Muscle layer of duodenum (tissue), 2 donors: ENCODE data around the gene WDR53.
"Not testable (repeated sequence)": the region's sequence is repeated elsewhere in the genome, so short reads cannot be mapped to it uniquely, and the experiment has no call there.

Experiments
- H3K27ac ChIP-seq: one replicate; pipeline ENCODE4 v1.7.0; 2013; ENCODE audit warnings: mild to moderate bottlenecking, low read length
- H3K27me3 ChIP-seq: one replicate; pipeline ENCODE4 v1.7.0; 2013; ENCODE audit warnings: low read depth, mild to moderate bottlenecking, control low read depth, low read length
- H3K36me3 ChIP-seq, 2 donors: one replicate each; pipeline ENCODE4 v1.7.0; 2013; ENCODE audit warnings: low read length in 2 of 2, control low read depth in 1 of 2, mild to moderate bottlenecking in 1 of 2; ENCODE audit not compliant: insufficient read depth in 2 of 2, control insufficient read depth in 1 of 2
- H3K4me1 ChIP-seq, 2 donors: one replicate each; pipeline ENCODE4 v1.7.0; 2013; ENCODE audit warnings: low read length in 2 of 2, mild to moderate bottlenecking in 2 of 2, control low read depth in 1 of 2, moderate library complexity in 1 of 2; ENCODE audit not compliant: insufficient read depth in 2 of 2, control insufficient read depth in 1 of 2
- H3K4me3 ChIP-seq, 2 donors: one replicate each; pipeline ENCODE4 v1.7.0; 2013; ENCODE audit warnings: low read length in 2 of 2, low read depth in 1 of 2, mild to moderate bottlenecking in 1 of 2
- H3K9me3 ChIP-seq, 2 donors: one replicate each; pipeline ENCODE4 v1.7.0; 2013; ENCODE audit warnings: low read length in 2 of 2, control low read depth in 1 of 2, mild to moderate bottlenecking in 1 of 2; ENCODE audit not compliant: control insufficient read depth in 1 of 2
- donor health status: healthy.

The WDR53 gene

DNA sequence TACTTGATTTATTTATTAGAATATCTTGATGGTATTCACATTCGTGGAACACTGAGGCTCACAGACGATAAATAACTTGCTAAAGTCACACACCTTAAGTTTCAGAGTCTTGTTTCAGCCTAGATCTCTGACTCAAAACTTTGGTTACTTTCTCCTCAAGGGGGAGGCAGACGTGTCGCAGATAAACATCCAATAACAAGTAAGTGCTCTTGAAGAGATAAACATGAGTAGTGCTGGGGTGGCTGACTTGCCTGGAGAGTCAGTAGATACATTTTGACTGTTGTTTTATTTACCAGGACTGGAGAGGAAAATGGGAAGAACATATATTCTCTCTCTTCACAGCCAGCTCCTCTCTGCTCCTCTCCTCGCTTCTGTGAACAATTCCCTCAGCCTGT lies 31.4 kb upstream of the WDR53 start:
- peaks cover 0 to 4% of the 10 kb centered on the region in 2 donors for H3K4me1 ChIP-seq
- H3K4me3 ChIP-seq: no peak overlapping the region
- H3K27ac ChIP-seq: no peak overlapping the region
- no peaks in the 10 kb centered on the region for H3K27me3 ChIP-seq
- no peaks in the 10 kb centered on the region for H3K9me3 ChIP-seq
- H3K36me3 ChIP-seq: no peaks in the 10 kb centered on the region

DNA sequence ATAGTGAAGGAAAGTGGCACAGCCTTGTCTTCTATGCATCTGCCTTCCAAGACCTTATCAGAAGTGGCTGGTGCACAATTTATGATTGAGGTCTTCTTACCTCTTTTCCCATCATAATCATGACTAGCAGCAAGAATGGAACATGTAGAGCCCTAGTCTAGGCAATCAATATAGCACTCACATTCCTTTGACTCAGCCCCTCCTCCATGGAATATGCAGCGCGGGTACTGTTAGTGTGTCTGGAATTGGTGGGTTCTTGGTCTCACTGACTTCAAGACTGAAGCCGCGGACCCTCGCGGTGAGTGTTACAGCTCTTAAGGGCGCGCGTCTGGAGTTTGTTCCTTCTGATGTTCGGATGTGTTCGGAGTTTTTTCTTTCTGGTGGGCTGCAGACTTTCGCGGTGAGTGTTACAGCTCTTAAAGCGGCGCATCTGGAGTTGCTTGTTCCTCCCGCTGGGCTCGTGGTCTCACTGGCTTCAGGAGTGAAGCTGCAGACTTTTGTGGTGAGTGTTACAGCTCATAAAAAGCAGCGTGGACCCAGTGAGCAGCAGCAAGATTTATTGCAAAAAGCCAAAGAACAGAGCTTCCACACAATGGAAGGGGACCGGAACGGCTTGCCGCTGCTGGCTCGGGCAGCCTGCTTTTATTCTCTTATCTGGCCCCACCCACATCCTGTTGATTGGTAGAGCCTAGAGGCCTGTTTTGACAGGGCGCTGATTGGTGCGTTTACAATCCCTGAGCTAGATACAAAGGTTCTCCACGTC lies 29.8 kb upstream of the WDR53 start:
- not testable (repeated sequence) for H3K9me3 ChIP-seq, H3K27me3 ChIP-seq, H3K4me1 ChIP-seq, H3K27ac ChIP-seq, H3K36me3 ChIP-seq
- H3K4me3 ChIP-seq: peak overlapping the region in 1 of 2 donors; percentile 49

DNA sequence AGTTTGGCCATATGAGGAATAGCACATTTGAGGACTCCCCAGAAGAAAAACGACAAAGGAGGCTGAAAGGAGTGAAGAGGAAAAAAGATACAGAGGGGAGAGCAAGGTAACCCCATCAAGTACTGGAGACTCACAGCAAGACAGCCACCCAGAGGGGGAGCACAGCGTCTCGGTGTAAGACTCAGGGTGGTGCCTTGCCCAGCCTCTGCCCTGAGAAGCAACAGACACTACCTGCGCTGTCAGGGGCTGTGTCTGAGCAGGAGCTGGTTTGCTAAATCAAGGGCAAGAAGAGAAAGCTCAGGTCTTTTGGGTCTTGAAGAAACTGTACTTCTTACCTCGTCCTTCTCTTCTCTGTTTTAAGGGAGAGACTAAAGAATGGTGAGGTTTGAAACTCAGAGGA lies 28.0 kb upstream of the WDR53 start:
- no peaks in the 10 kb centered on the region for H3K27me3 ChIP-seq
- no peaks in the 10 kb centered on the region for H3K36me3 ChIP-seq
- H3K4me3 ChIP-seq: no peak overlapping the region

DNA sequence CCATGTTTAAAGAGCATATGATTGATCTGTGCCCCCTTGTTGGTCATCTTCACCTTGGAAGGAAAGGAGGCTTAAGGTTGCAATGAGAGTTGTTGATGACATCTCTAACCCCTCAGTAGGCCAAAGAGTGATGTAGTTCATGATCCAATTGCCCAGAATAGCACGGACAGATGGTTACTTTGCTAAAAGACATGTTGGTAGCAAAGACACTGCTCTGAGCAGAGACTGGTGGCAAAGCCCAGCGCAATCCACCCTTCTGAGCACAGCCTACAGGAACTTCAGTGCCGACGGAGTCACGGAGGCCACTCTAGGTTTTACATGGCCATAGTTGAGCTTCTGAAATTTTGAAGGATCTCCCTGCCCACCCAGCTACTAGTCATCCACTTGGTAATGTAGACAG lies 21.9 kb upstream of the WDR53 start:
- Histone ChIP-seq H3K9me3 (no peaks in the 10 kb centered on the region), H3K27ac (no peak overlapping the region), H3K27me3 (no peaks in the 10 kb centered on the region), H3K4me1 (no peaks in the 10 kb centered on the region), H3K36me3 (peaks cover 0 to 7% of the 10 kb centered on the region in 2 donors), H3K4me3 (no peak overlapping the region)

More for the DNA sequence above, 28.0 kb upstream of the WDR53 start:
- Histone ChIP-seq H3K27ac (no peak overlapping the region), H3K9me3 (no peaks in the 10 kb centered on the region), H3K4me1 (peaks cover 0 to 4% of the 10 kb centered on the region in 2 donors)

DNA sequence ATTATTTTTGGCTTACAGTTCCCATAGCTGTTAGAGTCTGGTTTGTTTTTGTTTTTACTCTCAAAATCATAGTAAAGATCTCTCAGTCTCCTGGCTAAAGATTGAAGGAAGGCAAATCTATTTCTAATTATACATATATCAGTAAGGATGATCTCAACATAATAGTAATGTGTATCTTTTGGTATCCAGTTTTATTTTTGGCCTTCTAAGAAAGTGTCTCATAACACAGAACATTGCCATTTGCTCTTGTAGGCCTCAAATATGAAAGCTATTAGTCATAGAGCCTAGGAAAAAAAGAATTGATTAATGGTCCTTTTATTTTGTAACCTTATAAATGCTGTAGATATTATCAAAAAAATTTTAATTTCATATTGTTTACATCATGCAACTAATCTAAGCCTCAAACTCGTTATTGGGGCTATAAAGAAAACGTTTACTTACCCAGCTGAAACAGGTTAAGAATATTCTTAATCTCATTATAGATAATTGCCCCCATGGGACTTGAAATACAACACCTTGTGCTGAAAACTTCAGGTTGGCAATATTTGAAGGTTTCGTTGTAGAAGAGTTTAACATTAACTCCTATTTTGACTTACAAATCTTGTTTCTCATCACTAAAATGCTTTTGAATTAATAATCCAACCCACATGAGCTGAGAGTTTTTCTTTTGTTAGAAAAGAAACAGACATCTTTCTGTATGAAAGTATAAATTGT lies 16.8 kb upstream of the WDR53 start:
- H3K9me3 ChIP-seq: no peaks in the 10 kb centered on the region
- H3K27me3 ChIP-seq: no peaks in the 10 kb centered on the region
- H3K4me1 ChIP-seq: no peaks in the 10 kb centered on the region
- no peak overlapping the region for H3K27ac ChIP-seq
- H3K36me3 ChIP-seq: peaks cover 11 to 22% of the 10 kb centered on the region in 2 donors
- no peak overlapping the region for H3K4me3 ChIP-seq

DNA sequence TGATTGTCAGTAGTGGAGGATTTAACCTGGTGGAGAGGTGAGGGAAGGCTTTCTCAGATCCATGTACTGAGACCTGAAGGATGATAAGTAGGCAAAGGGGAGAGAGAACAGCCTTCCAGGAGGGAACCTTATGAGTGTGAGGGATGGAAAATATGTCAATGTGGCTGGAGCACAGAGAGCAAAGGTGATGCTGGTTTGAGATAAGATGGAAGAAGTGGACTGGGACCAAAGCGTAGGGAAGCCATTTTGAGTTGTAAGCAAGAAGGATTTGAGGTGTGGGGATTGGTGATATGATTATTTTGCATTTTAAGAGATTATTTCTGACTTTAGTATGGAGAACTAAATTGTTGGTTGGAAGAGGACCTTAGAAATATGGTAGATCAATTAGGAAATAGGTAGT lies 4.0 kb upstream of the WDR53 start:
- Histone ChIP-seq H3K27me3 (no peaks in the 10 kb centered on the region), H3K4me3 (no peak overlapping the region), H3K4me1 (peaks cover 6 to 21% of the 10 kb centered on the region in 2 donors), H3K27ac (no peak overlapping the region), H3K9me3 (no peaks in the 10 kb centered on the region), H3K36me3 (peaks cover 0 to under 1% of the 10 kb centered on the region in 2 donors)

DNA sequence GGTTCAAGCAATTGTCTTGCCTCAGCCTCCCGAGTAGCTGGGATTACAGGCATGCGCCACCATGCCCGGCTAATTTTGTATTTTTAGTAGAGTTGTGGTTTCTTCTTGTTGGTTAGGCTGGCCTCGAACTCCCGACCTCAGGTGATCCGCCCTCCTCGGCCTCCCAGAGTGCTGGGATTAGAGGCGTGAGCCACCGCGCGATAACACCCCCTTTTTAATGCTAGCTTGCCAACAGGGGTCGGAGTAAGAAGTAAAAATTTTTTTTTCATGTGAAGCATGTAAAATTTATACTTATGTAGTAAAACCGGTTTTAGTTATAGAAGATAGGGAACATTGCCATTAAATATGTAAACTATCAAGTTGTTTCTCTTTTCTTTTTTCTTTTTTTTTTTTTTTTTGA lies 2.0 kb upstream of the WDR53 start:
- H3K4me3 ChIP-seq: peak overlapping the region in 1 of 2 donors; percentile 100
- H3K27ac ChIP-seq, H3K9me3 ChIP-seq, H3K27me3 ChIP-seq, H3K36me3 ChIP-seq: not testable (repeated sequence)
- H3K4me1 ChIP-seq: peaks cover 6 to 24% of the 10 kb centered on the region in 2 donors

DNA sequence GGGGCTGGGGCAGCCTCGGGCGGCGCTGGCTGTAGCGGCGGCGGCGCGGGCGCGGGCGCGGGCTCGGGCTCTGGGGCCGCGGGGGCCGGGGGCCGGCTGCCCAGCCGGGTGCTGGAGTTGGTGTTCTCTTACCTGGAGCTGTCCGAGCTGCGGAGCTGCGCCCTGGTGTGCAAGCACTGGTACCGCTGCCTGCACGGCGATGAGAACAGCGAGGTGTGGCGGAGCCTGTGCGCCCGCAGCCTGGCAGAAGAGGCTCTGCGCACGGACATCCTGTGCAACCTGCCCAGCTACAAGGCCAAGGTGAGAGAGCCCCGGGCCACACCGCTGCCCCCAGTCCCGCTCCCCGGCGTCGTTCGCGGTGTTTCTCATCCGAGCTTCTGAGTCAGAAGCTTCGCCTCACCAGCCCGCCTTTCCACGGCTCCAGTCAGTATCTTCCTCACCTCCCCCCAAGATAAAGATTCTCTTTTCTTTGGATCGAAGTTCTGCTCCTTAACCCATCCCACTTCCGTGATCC lies 706 bp upstream of the WDR53 start:
- Histone ChIP-seq H3K36me3 (no peaks in the 10 kb centered on the region), H3K27ac (peak overlapping the region; percentile 69), H3K4me1 (peaks cover 6 to 24% of the 10 kb centered on the region in 2 donors), H3K4me3 (peak overlapping the region; percentile 88 to 100), H3K9me3 (no peaks in the 10 kb centered on the region), H3K27me3 (no peaks in the 10 kb centered on the region)

DNA sequence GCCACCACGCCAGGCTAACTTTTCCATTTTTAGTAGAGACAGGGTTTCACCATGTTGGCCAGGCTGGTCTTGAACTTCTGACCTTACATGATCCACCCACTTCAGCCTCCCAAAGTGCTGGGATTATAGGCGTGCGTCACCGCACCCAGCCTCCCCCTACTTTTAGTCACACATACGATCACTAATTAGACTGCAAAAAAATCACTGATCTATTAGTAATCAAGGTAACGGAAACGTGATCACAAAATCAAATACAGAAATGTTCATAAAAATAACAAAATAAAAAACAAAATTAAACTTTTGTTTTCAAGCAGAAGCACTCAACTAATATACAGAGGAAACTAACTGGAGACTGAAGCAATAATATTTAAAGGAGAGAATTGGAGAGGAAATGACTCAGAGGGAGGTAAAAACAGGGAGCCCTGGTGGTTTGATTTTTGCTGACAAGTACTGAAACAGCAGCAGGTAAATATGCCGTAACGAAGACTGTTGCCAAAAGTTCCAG lies 4.6 kb downstream of the WDR53 start:
- peaks cover 0 to 9% of the 10 kb centered on the region in 2 donors for H3K4me1 ChIP-seq
- H3K36me3 ChIP-seq: peaks cover 0 to 15% of the 10 kb centered on the region in 2 donors
- no peaks in the 10 kb centered on the region for H3K9me3 ChIP-seq
- no peaks in the 10 kb centered on the region for H3K27me3 ChIP-seq
- H3K27ac ChIP-seq: no peak overlapping the region
- H3K4me3 ChIP-seq: no peak overlapping the region

DNA sequence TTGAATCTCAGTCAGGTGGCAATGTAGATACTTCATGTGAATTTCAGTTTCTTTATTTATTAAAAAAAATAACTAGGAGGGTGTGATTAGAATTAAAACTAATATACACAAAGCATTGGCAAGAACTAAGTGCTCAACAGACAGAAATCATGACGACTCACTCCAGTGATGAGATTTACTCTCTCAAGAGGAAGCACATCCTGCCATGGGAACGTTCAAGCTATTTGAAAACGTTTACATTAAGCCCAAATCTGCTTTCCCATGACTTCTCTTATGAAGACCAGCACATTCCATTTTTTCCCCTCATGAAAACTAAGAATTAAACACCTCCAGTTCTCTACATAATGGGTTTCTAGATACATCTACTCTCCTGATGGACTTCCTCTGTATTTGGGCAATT lies 8.5 kb downstream of the WDR53 start:
- Histone ChIP-seq H3K9me3 (no peaks in the 10 kb centered on the region), H3K4me3 (no peak overlapping the region), H3K36me3 (peaks cover 0 to 17% of the 10 kb centered on the region in 2 donors), H3K4me1 (no peaks in the 10 kb centered on the region), H3K27ac (no peak overlapping the region), H3K27me3 (no peaks in the 10 kb centered on the region)

DNA sequence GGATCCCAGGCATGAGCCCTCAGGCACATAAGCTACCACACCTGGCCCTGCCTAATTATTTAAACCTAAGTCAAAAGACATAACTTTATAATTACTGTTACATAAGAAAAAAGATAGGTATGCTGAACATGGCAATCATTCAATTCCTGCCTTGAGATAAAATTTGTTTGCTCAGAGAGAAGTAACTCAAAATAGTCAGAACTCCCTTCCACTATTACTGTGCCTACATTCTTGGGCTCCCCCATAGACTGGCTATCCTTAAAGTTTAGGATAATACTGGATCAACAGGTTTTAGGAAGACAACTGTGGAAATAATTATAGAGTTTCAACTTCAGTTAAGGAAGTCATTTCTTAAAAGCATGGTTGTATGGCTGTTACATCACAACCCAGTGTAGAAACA lies 9.9 kb downstream of the WDR53 start:
- Histone ChIP-seq H3K4me3 (no peak overlapping the region), H3K9me3 (no peaks in the 10 kb centered on the region), H3K36me3 (peaks cover 0 to 30% of the 10 kb centered on the region in 2 donors), H3K4me1 (no peaks in the 10 kb centered on the region), H3K27ac (no peak overlapping the region), H3K27me3 (no peaks in the 10 kb centered on the region)
